K562 treated with DMSO at 1 percent for 24 hours (cell line): ENCODE results near the gene TRPM1. TPM values are rescaled to one million over a fixed set of nuclear protein-coding genes. Genes with fewer than 3 reads are reported as not detected.

Source experiments
- total RNA-seq: library from RNA; unstranded; fragments of 300-600 nt; gene quantifications from 2 replicates; pipeline ENCODE4 v1.2.3, GENCODE V29; 2022; ENCODE audit warnings: low read depth; ENCODE audit not compliant: insufficient read depth

TRPM1 gene
- not detected in 2 replicates for total RNA-seq

GRCh38 chr15:31101262-31102038 lies at the start of gene TRPM1:
Gene TRPM1, minus strand, starts transcription at chr15:31101725. Its CDS starts 20,370 bp downstream, at chr15:31081355.

GRCh38 chr15:30991255-30992235 lies 110.0 kb downstream of the TRPM1 start, which contains the start of gene MTMR10:
Gene MTMR10, minus strand, starts transcription at chr15:30991628. Its CDS starts 122 bp downstream, at chr15:30991506.

Other genes starting within 250 kb of the TRPM1 start
- gene FAN1, start 197.8 kb downstream of the TRPM1 start, total RNA-seq = 7.6 and 10.0 TPM in 2 replicates
- 2.3 and 2.7 TPM in 2 replicates for gene MTMR10, start 110.1 kb downstream of the TRPM1 start, total RNA-seq
- 5.6 and 6.4 TPM in 2 replicates for gene KLF13, start 225.1 kb upstream of the TRPM1 start, total RNA-seq